Stimulated activated CD8-positive, alpha-beta memory T cell treated with anti-CD3 and anti-CD28 coated beads, Interleukin-15, amount 100 ng/mL, for 48 hours (primary cell): Measurements from ENCODE around the gene DCBLD2.

ENCODE experiments used
- DNase-seq, 2 donors: peaks; one replicate each; pipeline ENCODE4 v3.0.0-alpha.2; 2020; ENCODE audit warnings: low read depth in 2 of 2

The DCBLD2 gene

GRCh38 chr3:98796334-98796733 lies 105.2 kb downstream of the DCBLD2 start:
- DNase-seq: no peak

- no peak for DNase-seq
Measured at GRCh38 chr3:98793971-98794370, 107.5 kb downstream of the DCBLD2 start.

GRCh38 chr3:98791341-98792325 lies 109.9 kb downstream of the DCBLD2 start:
- DNase-seq: no peak

GRCh38 chr3:98788651-98789050 lies 112.8 kb downstream of the DCBLD2 start:
- no peak for DNase-seq

- DNase-seq: no peak
Measured at GRCh38 chr3:98787181-98787580, 114.3 kb downstream of the DCBLD2 start.

- DNase-seq: no peak
Measured at GRCh38 chr3:98786364-98787006, 115.0 kb downstream of the DCBLD2 start.

- no peak for DNase-seq
Measured at GRCh38 chr3:98784666-98785600, 116.6 kb downstream of the DCBLD2 start.

- DNase-seq: no peak
Measured at GRCh38 chr3:98784042-98784441, 117.5 kb downstream of the DCBLD2 start.

GRCh38 chr3:98782824-98783500 lies 118.5 kb downstream of the DCBLD2 start:
- DNase-seq: no peak

- no peak for DNase-seq
Measured at GRCh38 chr3:98780343-98780742, 121.2 kb downstream of the DCBLD2 start.

GRCh38 chr3:98779541-98780335 lies 121.8 kb downstream of the DCBLD2 start:
- DNase-seq: no peak

GRCh38 chr3:98778852-98779413 lies 122.6 kb downstream of the DCBLD2 start:
- no peak for DNase-seq

- no peak for DNase-seq
Measured at GRCh38 chr3:98778383-98778782, 123.1 kb downstream of the DCBLD2 start.

- DNase-seq: no peak
Measured at GRCh38 chr3:98777801-98778220, 123.7 kb downstream of the DCBLD2 start.

GRCh38 chr3:98777286-98777685 lies 124.2 kb downstream of the DCBLD2 start:
- no peak for DNase-seq

- no peak for DNase-seq
Measured at GRCh38 chr3:98776140-98776493, 125.4 kb downstream of the DCBLD2 start.

GRCh38 chr3:98775459-98776139 lies 125.9 kb downstream of the DCBLD2 start:
- no peak for DNase-seq

- no peak for DNase-seq
Measured at GRCh38 chr3:98772022-98772421, 129.5 kb downstream of the DCBLD2 start.

- DNase-seq: no peak
Measured at GRCh38 chr3:98770261-98771039, 131.0 kb downstream of the DCBLD2 start.
